ENCODE results near the gene SLC23A3.

DNA sequence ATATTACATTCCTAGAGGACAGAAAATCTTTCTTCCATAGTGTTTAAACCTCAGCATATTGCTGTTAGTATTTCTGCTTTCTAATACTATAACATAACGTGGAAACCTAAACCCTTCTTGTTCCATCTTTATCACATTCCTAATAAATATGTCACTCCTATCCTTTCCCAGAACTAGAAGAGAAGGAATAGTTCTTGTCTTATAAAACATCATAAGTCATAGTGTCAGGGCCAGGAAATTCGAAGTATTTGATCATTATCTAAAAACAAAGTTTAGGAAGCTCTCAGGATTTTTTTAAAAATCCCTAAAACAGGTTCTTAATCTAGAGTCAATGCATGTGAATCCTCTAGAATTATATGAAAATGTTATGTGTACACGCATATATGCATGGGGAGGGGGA is 11.2 kb downstream of the SLC23A3 start:
- TF ChIP-seq ELF4 (IDR thresholded peaks at IDR 0.05) = no peak
- TF ChIP-seq FOXM1 (IDR thresholded peaks at IDR 0.05; ENCODE audit: borderline replicate concordance) = no peak
- no peak for TF ChIP-seq ZNF384 (IDR thresholded peaks at IDR 0.05)
- no peak for TF ChIP-seq ARNT (IDR thresholded peaks at IDR 0.05)
- TF ChIP-seq SP1 (IDR thresholded peaks at IDR 0.05) = no peak
- TF ChIP-seq FOXA1 (IDR thresholded peaks at IDR 0.05) = no peak
- no peak for TF ChIP-seq TARDBP (IDR thresholded peaks at IDR 0.05)

Measured in HEK293T (cell line).